NCI-H82 treated with DMSO at 0.1 percent for 48 hours (cell line): ENCODE data around the gene KYAT1.
"Not testable (repeated sequence)": the region's sequence is repeated elsewhere in the genome, so short reads cannot be mapped to it uniquely, and the experiment has no call there.

ENCODE experiments used
- DNase-seq: peaks from one replicate; lab custom pipeline; 2025; ENCODE audit not compliant: unreplicated experiment; lab: John Stamatoyannopoulos, UW

Gene KYAT1

GRCh38 chr9:128843171-128843570, 38.6 kb downstream of the KYAT1 start:
- DNase-seq: not testable (repeated sequence)

- no peak for DNase-seq
Measured at GRCh38 chr9:128841694-128842492, 39.9 kb downstream of the KYAT1 start.

DNA sequence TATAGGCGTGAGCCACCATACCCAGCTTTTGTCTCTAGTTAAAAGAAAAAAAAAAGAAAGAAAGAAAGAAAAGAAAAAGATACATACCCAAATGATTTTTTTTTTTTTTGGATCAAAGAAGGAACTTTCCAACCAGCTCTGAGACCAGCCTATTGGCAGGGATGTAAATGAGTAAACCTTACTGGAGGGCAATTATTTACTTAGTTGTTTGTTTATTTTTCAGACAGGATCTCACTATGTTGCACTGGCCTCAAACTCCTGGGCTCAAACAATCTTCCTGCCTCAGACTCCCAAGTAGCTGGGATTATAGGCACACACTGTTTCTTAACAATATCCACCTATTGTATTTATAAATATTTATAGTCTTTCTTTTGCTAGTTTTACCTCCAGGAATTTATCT, 41.2 kb downstream of the KYAT1 start:
- no peak for DNase-seq

- no peak for DNase-seq
Measured at GRCh38 chr9:128838338-128838737, 43.4 kb downstream of the KYAT1 start.

GRCh38 chr9:128836509-128837145, 45.1 kb downstream of the KYAT1 start:
- DNase-seq: no peak

GRCh38 chr9:128835246-128836210, 46.2 kb downstream of the KYAT1 start:
- DNase-seq: no peak

DNA sequence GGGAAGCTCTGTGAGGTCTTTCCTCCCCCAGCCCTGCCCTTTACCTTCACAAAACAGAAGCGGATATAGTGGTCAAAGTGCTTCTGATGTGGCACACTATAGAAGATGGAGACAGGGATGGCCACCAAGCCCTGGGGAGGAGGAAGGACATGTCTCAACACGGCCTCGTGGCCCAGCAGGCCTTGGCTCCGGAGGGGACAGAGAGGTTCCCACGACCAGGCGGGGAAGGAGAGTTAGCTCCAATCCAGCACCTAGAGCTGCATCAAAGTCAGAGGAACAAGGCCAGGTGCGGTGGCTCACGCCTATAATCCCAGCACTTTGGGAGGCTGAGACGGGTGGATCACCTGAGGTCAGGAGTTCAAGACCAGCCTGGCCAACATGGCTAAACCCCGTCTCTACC, 48.1 kb downstream of the KYAT1 start:
- no peak for DNase-seq

DNA sequence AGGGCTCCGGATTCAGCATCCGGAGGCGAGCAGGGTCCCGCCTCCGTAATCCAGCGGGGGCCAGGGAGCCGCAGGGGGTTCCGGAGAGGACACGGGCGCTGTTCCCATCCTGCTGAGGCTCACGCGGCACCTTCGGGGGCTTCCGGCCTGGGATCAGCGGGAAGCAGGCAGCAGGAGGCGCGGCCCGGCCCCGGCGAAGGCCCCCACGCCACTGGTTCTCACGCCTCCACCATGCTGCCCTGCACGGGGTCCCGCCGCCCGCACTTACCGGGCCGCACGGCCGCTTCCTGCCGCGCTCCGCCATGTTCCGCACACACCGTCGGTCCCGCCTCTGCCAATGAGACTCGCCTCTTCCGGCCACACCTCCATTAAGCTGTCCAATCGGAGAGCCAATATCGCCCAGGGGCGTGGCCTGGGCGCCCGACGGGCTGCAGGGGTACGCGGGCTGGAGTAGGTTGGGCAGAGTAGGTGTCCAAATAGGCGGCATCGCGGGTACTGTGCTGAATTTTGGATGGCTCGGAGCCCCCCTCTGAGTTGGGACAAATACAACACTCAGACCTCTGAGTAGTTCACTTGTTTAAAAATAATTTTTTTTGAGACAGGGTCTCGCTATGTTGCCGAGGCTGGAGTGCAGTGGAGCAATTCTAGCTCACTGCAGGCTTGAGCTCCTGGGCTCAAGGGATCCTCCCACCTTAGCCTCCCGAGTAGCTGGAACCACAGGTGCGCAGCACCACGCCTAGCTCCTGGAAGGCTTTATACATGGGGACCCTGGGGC, 52.1 kb downstream of the KYAT1 start, which contains the start of gene SPOUT1:
TSS of gene SPOUT1 (minus strand) at position 318 of the 775 bp plus-strand sequence. CDS start at position 304, 14 bp downstream.
- DNase-seq: peak; percentile 85

GRCh38 chr9:128828719-128829452, 52.9 kb downstream of the KYAT1 start:
- no peak for DNase-seq

DNA sequence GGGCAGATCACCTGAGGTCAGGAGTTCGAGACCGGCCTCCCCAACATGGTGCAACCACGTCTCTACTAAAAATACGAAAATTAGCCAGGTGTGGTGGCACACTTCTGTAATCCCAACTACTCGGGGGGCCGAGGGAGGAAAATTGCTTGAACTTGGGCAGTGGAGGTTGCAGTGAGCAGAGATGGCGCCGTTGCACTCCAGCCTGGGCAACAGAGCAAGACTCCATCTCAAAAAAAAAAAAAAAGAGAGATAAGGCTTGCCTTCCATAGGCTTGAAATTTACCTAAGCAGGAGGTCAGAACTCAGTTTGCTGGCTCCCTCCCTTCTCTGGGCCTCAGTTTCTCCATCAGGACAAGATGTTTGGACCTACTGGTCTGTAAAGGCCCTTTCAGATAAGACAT, 53.5 kb downstream of the KYAT1 start:
- DNase-seq: no peak

- no peak for DNase-seq
Measured at GRCh38 chr9:128825923-128826700, 55.6 kb downstream of the KYAT1 start.

DNA sequence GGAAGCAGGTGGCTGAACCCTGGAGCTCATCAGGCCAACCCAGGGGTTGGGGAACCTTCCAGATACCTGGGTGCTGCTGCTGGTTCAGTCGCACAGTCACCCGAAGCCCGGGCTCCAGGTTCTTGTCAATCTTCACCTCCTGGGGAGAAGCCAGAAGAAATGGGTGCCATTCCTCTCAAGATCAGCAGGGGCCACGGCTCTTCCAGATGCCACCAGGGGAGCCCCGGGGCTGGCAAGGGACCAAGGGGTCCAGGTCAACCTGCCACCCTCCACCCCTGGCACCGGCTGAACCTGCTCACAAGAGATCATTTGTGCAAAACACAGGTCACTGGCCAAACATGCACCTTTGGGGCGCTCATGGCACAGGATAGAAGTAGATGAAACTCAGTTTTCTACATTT, 56.8 kb downstream of the KYAT1 start:
- DNase-seq: no peak

DNA sequence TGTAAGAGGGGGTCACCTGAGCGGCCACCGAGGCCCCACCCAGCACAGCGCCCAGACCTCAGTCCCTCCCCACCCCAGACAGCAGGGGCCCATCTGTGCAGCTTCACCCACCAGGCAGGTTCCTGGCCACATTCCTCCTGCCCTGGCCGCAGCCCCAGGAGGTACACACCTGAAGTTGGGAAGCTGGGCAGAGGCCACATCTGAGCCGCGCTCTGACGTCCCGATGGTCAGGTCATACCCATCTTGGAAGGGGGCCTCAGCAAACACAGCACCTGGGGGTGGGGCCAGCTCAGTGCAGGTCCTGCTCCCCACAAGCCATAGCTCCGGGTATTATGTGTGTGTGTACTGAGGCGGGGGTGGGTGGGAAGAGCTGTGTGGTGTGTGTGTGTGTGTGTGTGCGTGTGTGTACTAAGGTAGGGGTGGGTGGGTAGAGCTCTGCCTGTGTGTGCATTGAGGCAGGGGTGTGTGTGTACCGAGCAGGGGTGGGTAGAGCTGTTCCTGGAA, 57.8 kb downstream of the KYAT1 start:
- DNase-seq: no peak

- no peak for DNase-seq
Measured at GRCh38 chr9:128823362-128823902, 58.3 kb downstream of the KYAT1 start.

DNA sequence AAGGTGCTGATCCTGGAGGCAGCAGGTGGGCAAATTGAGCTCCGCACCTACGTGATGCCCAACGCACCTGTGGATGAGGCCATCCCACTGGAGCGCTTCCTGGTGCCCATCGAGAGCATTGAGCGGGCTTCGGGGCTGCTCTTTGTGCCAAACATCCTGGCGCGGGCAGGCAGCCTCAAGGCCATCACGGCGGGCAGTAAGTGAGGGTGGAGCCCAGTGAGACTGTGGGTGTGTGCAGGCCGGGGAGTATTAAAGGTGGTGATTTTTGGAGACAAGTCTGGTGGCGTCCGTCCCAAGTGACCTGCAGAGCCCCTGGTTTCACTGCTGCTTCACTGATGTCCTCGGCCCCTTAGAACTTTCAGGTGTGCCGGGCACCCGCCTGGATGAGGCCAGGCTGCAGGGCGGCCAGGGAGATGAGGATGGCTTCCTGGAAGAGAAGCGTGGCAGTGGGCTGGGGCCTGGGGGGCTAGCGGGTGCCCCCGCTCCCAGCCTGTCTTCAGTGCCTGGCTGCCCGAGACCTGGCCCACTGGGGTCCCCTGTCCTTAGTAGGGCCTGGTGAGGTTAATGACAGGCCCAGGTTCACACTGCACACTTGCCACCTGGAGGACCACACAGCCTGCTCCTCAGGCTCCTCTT, 59.2 kb downstream of the KYAT1 start:
- DNase-seq: no peak

DNA sequence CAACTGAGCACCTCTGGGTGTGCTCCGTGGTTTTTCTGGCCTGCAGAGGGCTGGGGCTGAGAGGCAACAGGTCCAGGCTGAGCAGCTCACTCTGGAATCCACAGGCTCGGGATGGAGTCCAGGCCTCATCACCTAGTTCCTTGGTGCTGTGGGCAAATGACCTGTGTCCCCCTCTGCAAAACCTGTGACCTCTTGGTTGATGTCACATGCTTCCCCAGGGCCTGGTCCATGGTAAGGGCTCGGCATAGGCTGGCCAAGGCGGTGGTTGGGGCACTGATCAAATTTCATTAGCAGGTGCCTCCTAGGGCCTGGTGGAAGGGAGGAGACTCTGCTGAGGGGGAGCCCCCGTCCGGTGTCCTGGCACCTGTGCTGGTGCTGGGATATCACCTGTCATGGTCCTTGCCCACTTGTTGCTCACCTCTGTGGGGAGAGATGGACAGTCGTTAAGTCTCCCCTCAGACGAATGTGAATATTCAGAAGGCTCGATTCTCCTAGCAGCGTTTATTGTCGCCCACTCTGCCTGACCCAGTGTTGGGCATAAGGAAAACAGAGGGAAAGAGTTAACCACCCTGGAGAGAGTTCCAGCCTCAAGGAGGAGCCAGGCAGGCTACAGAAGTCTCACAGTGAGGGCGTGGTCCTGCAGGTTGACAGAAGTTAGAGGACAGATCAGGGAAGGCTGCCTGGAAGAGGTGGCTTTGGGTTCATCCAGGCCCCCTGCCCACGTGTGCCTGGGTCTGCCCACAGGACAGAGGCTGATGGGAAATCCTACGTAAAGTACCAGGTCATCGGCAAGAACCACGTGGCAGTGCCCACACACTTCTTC, 60.0 kb downstream of the KYAT1 start:
- DNase-seq: no peak
